ELF-1 (cell line): ENCODE results near the gene RAB25.
"Not testable (repeated sequence)": the region's sequence is repeated elsewhere in the genome, so short reads cannot be mapped to it uniquely, and the experiment has no call there.

Source experiments
- DNase-seq: peaks from one replicate; pipeline ENCODE4 v3.0.0-alpha.2; 2016; ENCODE audit warnings: low read depth, low spot score

The RAB25 gene

DNA sequence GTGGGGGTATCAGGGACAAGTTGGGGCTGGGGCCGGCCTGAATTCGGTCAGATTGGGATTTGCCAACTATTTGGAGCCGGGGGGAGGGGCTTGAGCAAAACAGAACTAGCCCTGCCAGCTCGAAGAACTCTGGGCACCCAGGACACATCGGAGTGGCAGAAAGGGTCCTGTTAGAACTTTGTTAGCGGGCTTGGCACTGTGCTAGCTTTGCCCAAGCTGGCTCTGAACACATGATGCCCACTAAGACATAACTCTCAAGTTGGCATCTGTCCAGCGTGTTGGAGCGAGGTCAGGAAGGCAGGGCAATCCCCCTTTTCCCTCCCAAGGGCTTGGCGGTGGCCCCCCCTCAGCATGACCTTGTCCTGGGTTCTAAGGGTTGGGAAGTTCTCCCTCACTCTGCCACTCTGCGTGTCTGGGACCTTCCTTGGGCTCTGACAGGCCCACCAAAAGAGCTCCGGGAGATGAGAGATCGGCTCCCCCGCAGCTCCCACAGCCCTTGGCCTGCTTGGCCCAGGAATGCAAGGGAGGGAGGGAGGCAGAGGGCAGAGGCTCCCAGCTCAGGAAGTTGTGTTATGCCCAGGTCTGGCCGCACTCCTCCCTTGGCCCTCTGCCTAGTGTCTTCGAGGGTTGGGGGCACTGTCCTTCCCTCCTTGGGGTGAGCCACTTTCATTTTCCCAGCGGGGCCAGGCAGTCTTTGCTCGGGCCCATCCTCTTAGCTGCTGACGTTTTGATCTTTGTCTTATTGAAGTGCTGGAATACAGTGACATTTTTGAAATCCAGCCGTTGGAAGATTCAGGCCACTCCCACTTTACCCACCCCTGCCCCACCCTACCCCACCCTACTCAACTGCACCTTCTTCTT, 54.8 kb downstream of the RAB25 start:
- peak; percentile 70 for DNase-seq

DNA sequence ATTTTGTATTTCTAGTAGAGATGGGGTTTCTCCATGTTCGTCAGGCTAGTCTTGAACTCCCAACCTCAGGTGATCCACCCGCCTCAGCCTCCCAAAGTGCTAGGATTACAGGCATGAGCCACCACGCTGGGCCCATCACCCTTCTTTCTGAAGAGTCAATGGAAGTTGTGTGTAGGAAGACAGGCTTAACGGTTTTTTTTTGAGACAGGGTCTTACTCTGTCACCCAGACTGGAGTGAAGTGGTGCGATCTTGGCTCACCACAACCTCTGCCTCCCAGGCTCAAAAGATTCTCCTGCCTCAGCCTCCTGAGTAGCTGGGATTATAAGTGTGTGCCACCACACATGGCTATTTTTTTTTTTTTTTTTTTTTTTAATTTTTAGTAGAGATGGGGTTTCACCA, 55.8 kb downstream of the RAB25 start:
- DNase-seq: not testable (repeated sequence)

DNA sequence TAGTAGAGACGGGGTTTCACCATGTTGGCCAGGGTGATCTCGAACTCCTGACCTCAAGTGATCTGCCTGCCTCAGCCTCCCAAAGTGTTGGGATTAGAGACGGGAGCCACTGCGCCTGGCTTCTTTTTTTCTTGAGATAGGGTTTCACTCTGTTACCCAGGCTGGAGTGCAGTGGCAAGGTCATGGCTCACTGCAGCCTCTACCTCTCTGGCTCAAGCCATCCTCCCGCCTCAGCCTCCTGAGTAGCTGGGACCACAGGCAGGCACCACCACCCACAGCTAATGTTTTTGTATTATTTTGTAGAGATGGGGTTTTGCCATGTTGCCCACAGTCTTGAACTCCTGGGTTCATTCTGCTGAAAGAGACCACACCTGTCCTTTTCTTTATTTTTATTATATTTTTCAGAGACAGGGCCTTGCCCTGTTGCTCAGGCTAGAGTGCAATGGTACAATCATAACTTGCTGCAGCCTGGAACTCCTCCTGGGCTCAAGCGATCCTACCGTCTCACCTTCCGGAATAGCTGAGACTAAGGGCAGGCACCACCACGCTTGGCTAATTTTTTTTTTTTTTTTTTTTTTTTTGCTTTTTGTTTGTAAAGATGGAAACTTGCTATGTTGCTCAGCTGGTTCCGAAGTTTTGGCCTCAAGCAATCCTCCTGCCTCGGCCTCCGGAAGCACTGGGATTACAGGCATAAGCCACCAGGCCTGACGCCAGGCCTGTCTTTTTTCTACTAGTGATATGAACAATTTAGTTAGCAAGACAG, 56.6 kb downstream of the RAB25 start:
- no peak for DNase-seq

DNA sequence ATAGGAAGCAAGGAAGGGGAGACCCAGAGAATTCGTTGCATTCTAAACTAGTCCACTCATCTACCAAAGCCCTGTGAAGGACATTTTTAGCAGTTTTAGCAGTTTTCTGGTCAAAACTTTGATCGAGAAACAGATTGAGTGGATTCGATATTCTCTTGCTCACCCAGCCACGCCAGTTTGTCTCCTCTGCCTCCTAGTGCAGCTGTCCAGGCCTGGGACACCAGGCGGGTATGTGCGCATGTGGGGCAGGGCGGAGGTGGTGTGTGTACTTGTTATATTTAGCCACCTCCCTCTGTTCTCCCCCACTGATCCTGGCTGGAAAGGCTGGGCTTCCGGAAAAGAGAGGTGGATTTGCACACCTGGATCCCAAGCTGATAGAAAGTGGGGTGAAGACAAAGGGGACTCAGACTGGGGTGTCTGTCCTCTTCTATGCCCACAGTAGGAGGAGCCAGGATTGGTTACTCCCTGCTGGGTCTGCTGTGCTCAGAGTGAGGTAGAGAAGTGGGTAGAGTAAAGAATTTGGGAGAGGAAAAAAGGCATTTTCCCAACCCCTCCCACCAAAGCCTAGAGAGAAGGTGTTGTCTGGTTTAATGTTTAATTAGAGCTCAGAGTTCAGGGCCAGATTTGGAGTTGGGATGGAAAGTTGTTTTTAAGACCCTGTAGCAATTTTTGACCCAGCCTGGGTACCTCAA, 57.4 kb downstream of the RAB25 start:
- DNase-seq: no peak

DNA sequence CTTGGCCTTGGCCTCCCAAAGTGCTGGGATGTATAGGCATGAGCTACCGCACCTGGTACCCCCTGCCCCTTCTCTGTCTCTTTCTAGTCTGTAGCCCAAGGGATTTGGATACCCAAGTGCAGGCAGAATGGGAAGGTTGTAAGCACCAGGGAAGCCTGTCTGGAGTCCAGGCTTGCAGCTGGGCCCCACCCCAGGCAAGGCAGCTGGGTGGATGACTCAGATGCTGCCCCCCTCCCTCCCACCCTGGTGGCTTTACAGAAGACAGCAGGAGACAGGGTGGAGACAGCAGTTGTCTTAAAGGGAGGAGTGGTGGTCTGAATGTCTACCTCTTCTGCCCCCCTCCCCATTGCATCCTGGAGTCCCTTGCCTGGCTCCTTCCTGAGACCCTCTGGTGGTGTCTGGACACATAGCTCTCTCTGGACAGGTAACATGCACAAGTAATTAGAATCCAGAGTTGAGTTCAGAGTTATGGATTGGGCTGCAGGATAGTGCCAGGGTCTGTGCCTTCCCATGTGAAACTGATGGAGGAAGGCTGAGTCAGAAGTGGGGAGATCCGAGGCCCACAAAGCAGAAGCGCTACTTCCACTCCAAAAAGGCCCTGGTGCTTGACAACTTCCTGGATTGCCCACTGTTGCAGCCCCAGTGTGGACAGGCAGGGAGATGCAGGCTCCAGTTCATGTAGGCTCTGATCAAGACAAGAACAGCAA, 58.7 kb downstream of the RAB25 start:
- no peak for DNase-seq
